H1 (cell line): ENCODE data around the gene CDHR2. TPM values are rescaled to one million over a fixed set of nuclear protein-coding genes. Genes with fewer than 3 reads are reported as not detected.

Experiments
- ATF2 ChIP-seq: IDR thresholded peaks from 2 replicates; pipeline ENCODE4 v1.6.1; 2012; ENCODE audit warnings: low read length, inconsistent platforms
- polyA plus RNA-seq, 7 experiments: library from polyadenylated mRNA; depleted of rRNA in 3 of 7; stranded (reverse) in 5 of 7; unstranded in 2 of 7; fragments of >200 nt in 5 of 7; fragments of 200-250 nt in 2 of 7; gene quantifications; 1 replicate in 5 of 7; 2 replicates in 1 of 7; 4 replicates in 1 of 7; pipeline versions ENCODE4 v1.2.1 to v1.2.3, GENCODE V29; 2011 to 2013; ENCODE audit warnings: missing spikeins in 2 of 7, mixed read lengths in 2 of 7
- total RNA-seq: library from RNA; stranded (reverse); fragmentation: NEBNext Ultra II Directional; extraction: Animal tissue kit (Norgen Biotek cat#: 25700); gene quantifications from 2 replicates; pipeline ENCODE4 v1.2.1, GENCODE V29; 2021

CDHR2 gene
- total and polyA plus RNA-seq, 2 of the 8 experiments (the other 6 are each of a cell fraction or from before 2014, with no cell fraction given): 0.02 to 0.43 TPM

DNA sequence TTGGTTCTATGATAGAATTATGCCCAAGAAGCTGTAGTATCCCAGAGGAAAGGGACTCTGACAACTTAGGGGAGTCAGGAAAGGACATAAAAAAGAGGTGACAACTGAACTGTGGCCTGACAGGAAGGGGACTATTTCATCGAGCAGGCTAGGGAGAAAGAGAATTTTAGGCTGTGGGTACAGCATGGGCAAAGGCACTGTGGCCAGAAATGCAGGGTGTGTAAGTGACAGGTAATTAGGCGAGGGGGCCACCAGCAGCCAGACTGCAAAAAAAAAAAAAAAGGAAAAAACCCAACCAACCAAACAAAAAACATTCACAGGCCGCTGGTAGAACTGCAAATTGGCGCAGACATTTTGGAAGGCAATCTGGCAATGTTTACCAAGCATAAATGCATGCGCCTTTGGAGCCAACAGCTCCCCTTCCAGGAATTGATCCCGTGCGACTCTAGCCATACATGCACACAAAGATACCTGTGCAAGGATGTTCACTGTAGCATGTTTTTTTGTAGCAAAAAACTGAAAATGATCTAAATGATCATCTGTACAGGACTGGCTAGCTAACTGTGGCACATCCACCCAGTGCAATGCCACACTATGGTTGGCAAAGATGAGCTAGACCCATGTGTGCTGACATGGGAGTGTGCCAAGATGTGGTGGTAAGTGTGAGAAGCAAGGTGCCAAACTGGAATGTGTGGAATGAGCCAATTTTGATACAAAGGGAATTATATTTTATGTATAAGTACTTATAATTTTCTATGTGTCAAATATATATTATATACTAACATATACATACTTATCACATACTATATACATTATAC, 82.5 kb downstream of the CDHR2 start (continued):
- TF ChIP-seq ATF2: no peak
- TF ChIP-seq, all 59 proteins: peak for 0
